Keratinocyte (primary cell): Measurements from ENCODE around the gene ALCAM.

ENCODE experiments used
- EZH2 ChIP-seq: IDR thresholded peaks from one replicate; pipeline ENCODE4 v1.6.1; 2012; ENCODE audit warnings: inconsistent platforms, mild to moderate bottlenecking, low read length, moderate library complexity
- TF ChIP-seq, protein P1 (sequence below), 3 experiments: IDR thresholded peaks in 1 of 3; conservative IDR thresholded peaks in 1 of 3; optimal IDR thresholded peaks in 1 of 3; 2 replicates in 2 of 3; 3 replicates in 1 of 3; pipeline versions ENCODE3 to v1.5.1; 2011; ENCODE audit warnings: low read length in 3 of 3, mild to moderate bottlenecking in 3 of 3, moderate library complexity in 2 of 3, control low read depth in 1 of 3, inconsistent platforms in 1 of 3; ENCODE audit not compliant: insufficient read depth in 2 of 3; ENCODE audit errors: extremely low read depth in 1 of 3

DNA sequence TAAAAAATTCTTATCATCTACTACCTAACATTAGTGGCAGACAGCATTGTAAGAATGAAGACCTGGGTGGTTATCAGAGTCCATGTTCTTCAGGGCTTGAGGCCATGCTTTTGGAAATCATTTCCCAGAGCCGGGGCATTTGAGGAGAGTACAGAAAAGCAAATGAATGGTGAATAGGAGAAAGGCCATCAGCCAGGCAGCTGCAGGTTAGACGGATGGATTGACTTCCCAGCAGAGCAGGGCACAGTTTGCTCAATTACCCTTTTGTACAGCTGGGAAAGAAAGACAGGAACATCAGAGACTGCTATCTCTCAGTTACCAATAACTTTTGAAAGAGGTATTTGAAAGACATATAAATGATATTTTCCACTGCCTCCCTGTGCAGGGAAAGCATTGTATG, 135.6 kb downstream of the ALCAM start:
- TF ChIP-seq, protein P1, sequence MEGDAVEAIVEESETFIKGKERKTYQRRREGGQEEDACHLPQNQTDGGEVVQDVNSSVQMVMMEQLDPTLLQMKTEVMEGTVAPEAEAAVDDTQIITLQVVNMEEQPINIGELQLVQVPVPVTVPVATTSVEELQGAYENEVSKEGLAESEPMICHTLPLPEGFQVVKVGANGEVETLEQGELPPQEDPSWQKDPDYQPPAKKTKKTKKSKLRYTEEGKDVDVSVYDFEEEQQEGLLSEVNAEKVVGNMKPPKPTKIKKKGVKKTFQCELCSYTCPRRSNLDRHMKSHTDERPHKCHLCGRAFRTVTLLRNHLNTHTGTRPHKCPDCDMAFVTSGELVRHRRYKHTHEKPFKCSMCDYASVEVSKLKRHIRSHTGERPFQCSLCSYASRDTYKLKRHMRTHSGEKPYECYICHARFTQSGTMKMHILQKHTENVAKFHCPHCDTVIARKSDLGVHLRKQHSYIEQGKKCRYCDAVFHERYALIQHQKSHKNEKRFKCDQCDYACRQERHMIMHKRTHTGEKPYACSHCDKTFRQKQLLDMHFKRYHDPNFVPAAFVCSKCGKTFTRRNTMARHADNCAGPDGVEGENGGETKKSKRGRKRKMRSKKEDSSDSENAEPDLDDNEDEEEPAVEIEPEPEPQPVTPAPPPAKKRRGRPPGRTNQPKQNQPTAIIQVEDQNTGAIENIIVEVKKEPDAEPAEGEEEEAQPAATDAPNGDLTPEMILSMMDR (optimal IDR thresholded peaks at IDR 0.05 in 1 of 3, IDR thresholded peaks at IDR 0.05 in 1 of 3, conservative IDR thresholded peaks at IDR 0.05 in 1 of 3; ENCODE audit: extremely low read depth in 1 of 3, insufficient read depth in 2 of 3, low read length in 3 of 3) = no peak
- TF ChIP-seq EZH2 = no peak
